Measurements from ENCODE around the gene NECTIN3. TPM values are rescaled to one million over a fixed set of nuclear protein-coding genes. Genes with fewer than 3 reads are reported as not detected.

The NECTIN3 gene
- total and polyA plus RNA-seq, 2 of the 4 experiments (the other 2 are of a cell fraction) = 34.7 to 155 TPM

- no CpG with 5 or more reads among the region's 3 CpGs for WGBS, 2 experiments (ENCODE audit: extremely low coverage in 2 of 2, insufficient read length in 1 of 2)
- POLR2A ChIA-PET (ENCODE audit: unreplicated experiment) = no interaction called here
- intact Hi-C loops (cut with micrococcal nuclease) = no loop called here
Observed at GRCh38 chr3:111197485-111197884, 125.9 kb downstream of the NECTIN3 start.

More at GRCh38 chr3:111197485-111197884, 125.9 kb downstream of the NECTIN3 start:
- no peak overlapping the region for H2AFZ ChIP-seq (replicated peaks; ENCODE audit: low read length, poor library complexity)
- no peak overlapping the region for H3K4ac ChIP-seq (ENCODE audit: low read depth, low read length)
- no peak overlapping the region for H3K18ac ChIP-seq (ENCODE audit: low read depth, low read length)
- in situ Hi-C loops (cut with MboI; ENCODE audit: low sequenced_read_pairs) = no loop called here
- no peak overlapping the region for H4K91ac ChIP-seq (ENCODE audit: insufficient read depth, low read depth, low read length)
- H2BK15ac ChIP-seq (ENCODE audit: low read depth, low read length) = no peak overlapping the region
- no peak overlapping the region for H3K14ac ChIP-seq (replicated peaks; ENCODE audit: low read depth, low read length)
- no peaks in the 10 kb centered on the region for H4K20me1 ChIP-seq (ENCODE audit: insufficient read depth, low read length)
- no peak overlapping the region for H4K8ac ChIP-seq (ENCODE audit: low read depth in 2 of 2, low read length in 2 of 2)
- H3K9me3 ChIP-seq (ENCODE audit: control insufficient read depth, insufficient read depth, low read length) = no peaks in the 10 kb centered on the region
- no peak overlapping the region for H4K5ac ChIP-seq (ENCODE audit: low read depth, low read length)
- no peak overlapping the region for H3K56ac ChIP-seq (ENCODE audit: extremely low read depth, insufficient read depth, low read length)
- CTCF ChIA-PET = no interaction called here
- peaks cover 11 to 26% of the 10 kb centered on the region in 2 experiments for H3K79me1 ChIP-seq (ENCODE audit: low read depth in 1 of 2, low read length in 2 of 2)
- peaks cover 20% of the 10 kb centered on the region for H3K36me3 ChIP-seq (ENCODE audit: control insufficient read depth, insufficient read depth, low read length)
- H3K9ac ChIP-seq (ENCODE audit: low read depth, low read length) = no peak overlapping the region
- H3K27me3 ChIP-seq (ENCODE audit: control insufficient read depth, insufficient read depth, low read length) = no peaks in the 10 kb centered on the region
- H3K9me1 ChIP-seq (ENCODE audit: insufficient read depth, low read length) = peaks cover 2% of the 10 kb centered on the region; the same call in 1 of the 2 replicates
- no peak overlapping the region for H2AK5ac ChIP-seq (ENCODE audit: low read depth, low read length)
- ATAC-seq (ENCODE audit: low read depth) (no peak), DNase-seq (no peak)
- BruUV-seq (replicated peaks) = TSS peak; percentile 0
- TF ChIP-seq FOS (IDR thresholded peaks at IDR 0.05; ENCODE audit: low read depth, low read length) (no peak), CTCF (conservative IDR thresholded peaks at IDR 0.05; ENCODE audit: low read depth, low read length) (no peak), NFE2L2 (IDR thresholded peaks at IDR 0.05; ENCODE audit: low read depth, low read length) (no peak), RCOR1 (IDR thresholded peaks at IDR 0.05; ENCODE audit: insufficient replicate concordance, low read length) (no peak), ELK1 (IDR thresholded peaks at IDR 0.05; ENCODE audit: borderline replicate concordance, low read depth, low read length) (no peak), MAZ (IDR thresholded peaks at IDR 0.05; ENCODE audit: borderline replicate concordance, low read depth, low read length) (no peak), MAFK (IDR thresholded peaks at IDR 0.05; ENCODE audit: low read depth, low read length) (no peak)
- TF ChIP-seq, protein P1, sequence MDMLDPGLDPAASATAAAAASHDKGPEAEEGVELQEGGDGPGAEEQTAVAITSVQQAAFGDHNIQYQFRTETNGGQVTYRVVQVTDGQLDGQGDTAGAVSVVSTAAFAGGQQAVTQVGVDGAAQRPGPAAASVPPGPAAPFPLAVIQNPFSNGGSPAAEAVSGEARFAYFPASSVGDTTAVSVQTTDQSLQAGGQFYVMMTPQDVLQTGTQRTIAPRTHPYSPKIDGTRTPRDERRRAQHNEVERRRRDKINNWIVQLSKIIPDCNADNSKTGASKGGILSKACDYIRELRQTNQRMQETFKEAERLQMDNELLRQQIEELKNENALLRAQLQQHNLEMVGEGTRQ (IDR thresholded peaks at IDR 0.05; ENCODE audit: low read depth, low read length) = no peak
- dilution Hi-C loops (cut with HindIII; ENCODE audit: low sequenced_read_pairs, unreplicated experiment) = no loop called here
- no peak overlapping the region for H3K4me3 ChIP-seq (ENCODE audit: insufficient read depth, low read depth, low read length)
- no peak overlapping the region for H2BK5ac ChIP-seq (ENCODE audit: low read depth, low read length, poor library complexity, severe bottlenecking)
- no peak overlapping the region for H3K4me2 ChIP-seq (ENCODE audit: low read depth, low read length)
- H3K4me1 ChIP-seq (ENCODE audit: control insufficient read depth, insufficient read depth, low read length) = no peaks in the 10 kb centered on the region; the same call in 1 of the 2 replicates
- no peak overlapping the region for H3K27ac ChIP-seq (ENCODE audit: insufficient read depth, low read length)
- no peak overlapping the region for H3K23ac ChIP-seq (ENCODE audit: low read depth, low read length)
- H2BK120ac ChIP-seq (ENCODE audit: low read depth, low read length) = no peak overlapping the region
- H2AK9ac ChIP-seq (replicated peaks; ENCODE audit: low read depth, low read length, poor library complexity) = no peak overlapping the region
- H2BK20ac ChIP-seq (ENCODE audit: low read depth, low read length) = no peak overlapping the region

Data from IMR-90 (cell line).